ENCODE measurements around the gene C2orf78.
A peak's percentile ranks its signal among the peaks of the same experiment; 100 is the strongest.
"Not testable (repeated sequence)": the region's sequence is repeated elsewhere in the genome, so short reads cannot be mapped to it uniquely, and the experiment has no call there.

The C2orf78 gene

DNA sequence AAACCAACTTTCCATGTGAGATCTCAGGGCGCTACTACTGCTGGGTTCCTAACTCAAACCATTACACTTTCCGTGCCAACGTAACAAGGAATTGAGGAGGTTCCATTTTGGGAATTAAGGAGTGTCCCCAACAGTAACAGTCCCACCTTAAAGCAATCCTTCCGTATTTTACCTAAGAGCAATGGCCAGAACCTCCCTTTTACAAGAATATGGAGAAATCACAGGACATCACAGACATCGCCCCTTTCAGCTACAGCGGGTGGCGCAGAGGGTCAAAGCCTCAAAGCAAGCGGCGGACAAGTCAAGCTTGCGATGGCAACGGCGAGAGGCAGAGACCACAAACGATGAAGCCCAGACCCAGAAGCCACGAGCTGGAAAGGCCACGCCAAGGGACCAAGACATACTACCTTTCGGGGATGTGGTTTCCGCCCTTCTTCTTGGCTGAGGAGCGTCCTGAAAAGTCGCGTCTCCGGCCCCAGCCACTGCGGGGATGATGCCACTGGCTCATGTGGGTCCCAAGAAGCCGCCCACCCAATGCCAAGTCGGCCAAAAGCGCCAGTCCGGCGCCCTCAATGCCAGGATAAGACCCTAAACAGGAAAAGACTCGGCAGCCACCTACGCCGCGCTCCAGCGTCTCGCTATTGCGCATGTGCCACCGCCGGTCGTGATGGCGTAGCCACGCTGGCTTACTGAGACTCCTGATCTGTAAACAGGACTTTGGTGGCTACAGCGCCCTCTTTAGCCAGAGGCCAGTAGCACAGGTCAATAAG lies 4.3 kb upstream of the C2orf78 start, which contains the start of gene DUSP11:
TSS of gene DUSP11 (minus strand) at position 637 of the 770 bp plus-strand sequence. CDS start at position 508, 129 bp downstream.
- DNase-seq (ENCODE audit: low spot score): peak; percentile 93

DNA sequence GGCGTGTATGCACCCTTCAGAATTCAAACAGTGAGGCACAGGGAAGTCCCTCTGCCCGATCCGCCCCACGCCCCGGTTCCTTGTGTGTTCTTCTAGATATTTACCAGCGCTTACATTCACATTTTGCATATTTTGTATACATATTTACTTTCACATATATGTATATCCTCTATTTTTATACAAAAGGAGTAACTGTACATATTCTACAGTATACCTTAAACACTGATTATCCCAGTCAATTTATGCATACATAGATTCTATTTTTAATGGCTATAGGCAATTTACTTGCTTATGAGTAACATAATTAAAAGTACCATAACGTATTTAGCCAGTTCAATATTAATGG lies 3.8 kb upstream of the C2orf78 start:
- no peak for DNase-seq (ENCODE audit: low spot score)

DNA sequence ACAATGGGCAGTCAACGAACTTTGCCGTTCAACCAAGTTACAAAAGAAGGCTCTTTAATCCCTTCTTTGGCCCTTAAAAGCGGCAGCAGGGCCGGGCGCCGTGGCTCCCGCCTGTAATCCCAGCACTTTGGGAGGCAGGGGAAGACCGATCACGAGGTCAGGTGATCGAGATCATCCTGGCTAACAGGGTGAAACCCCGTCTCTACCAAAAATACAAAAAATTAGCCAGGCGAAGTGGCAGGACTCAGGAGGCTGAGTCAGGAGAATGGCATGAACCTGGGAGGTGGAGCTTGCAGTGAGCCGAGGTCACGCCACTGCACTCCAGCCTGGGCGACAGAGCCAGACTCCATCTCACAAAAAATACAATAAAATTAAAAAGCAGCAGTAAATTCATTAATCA lies 581 bp upstream of the C2orf78 start:
- not testable (repeated sequence) for DNase-seq (ENCODE audit: low spot score)

DNA sequence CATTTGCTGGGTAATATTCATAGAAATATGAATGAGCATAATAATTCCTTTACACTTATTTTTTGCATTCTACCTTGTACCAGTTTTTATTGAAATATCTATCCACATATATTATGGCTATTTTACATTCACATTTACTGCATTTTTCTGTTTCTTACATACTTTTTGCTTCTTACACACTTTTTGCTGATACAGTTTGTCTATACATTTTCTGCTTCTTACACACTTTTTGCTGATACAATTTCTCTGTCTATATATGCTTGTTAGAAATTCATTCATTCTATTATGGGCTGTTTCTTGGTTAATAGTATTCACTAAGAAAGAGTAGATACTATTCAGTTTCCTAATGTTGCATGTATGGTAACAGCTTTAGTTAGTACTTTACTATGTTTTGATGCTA lies 27.9 kb downstream of the C2orf78 start:
- DNase-seq (ENCODE audit: low spot score): no peak

DNA sequence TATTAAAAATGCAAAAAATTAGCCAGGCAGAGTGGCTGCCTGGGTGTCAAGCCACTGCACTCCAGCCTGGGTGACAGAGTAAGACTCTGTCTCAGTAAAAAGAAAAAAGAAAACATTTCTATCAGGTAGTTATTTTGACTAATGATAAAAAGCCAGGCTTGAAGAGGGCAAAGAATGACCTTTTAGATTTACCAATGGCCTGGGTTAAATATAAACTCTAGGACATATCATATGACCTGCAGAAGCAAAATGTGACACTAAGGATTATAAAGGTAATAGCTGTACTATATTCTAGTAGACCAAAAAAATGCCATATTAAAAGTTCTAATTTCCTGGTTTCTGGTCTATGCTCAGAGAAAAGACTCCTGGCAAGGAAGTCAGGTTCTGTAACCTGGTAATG lies 28.7 kb downstream of the C2orf78 start:
- DNase-seq (ENCODE audit: low spot score): no peak

DNA sequence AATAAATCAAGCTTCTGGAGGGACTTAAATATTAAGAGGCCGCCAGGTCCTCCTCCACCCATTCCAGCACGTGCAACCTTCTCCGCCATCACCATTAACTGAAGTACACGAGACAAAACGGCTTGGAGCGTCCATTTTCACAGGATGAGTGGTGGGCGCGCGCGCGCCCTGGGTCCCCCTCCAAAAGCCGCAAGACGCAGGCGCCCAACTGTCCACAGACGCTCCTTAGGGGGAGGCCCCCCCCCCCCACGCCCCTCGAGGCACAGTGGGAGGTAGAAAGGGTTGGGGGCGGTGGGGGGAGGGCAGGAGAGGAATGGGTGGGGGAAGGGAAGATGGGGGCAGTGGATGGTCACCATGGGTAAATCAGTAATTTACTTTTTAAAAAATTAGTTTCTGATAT lies 34.3 kb downstream of the C2orf78 start:
- no peak for DNase-seq (ENCODE audit: low spot score)

DNA sequence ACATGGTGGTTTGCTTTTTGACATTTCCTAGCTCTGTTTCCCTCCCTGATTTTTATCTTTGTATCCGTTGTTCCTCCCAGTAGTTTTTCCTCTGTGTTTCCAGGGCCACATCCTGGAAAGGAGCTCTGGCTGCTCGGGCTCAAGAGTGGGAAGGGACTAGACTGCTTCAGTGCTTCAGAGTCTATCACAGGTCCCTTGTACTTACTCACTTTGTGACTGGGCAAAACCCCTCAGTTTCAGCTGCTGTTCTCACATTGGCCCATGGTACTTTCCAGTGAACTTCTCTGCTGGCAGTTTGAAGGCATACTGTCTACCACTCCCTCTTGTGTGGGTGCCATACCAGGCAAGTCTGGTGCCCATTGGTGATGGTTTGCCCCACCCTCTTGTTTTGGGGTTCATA lies 37.2 kb downstream of the C2orf78 start:
- no peak for DNase-seq (ENCODE audit: low spot score)

DNA sequence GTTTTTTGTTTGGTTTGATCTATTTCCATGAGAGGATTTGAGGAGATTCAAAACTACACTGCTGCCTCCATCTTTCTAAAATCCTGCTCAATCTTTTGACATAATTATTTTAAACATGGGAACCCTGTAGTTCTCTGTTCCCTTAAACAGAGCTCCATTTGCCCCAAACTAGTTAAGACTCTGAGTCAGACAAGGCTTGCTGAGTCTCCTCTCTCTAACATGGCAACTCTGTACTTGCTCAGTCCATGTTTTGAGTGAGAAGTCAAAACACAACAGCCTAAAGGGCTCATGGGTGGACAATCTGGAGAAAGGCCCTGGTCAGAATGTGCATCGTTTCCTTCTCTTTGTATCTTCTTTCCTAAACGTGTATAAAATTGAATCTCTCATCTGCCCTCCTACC lies 37.7 kb downstream of the C2orf78 start:
- no peak for DNase-seq (ENCODE audit: low spot score)

DNA sequence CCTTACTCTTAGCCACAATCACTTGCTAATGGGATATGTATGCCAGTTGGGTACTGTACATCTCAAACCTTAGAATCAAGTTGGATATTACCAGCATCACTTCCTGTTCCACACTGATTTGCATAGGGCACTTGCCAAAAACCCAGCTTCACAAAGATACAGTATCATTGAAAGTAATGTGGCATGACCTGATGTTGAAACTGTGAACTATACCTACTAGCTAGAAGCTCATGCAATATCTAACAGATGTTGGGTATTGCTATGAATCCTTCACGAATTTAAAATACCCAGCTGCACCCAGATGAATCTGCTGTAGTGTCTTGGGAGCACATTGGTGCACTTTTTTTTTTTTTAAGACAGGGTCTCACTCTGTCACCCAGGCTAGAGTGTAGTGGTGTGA lies 38.3 kb downstream of the C2orf78 start:
- DNase-seq (ENCODE audit: low spot score): no peak

DNA sequence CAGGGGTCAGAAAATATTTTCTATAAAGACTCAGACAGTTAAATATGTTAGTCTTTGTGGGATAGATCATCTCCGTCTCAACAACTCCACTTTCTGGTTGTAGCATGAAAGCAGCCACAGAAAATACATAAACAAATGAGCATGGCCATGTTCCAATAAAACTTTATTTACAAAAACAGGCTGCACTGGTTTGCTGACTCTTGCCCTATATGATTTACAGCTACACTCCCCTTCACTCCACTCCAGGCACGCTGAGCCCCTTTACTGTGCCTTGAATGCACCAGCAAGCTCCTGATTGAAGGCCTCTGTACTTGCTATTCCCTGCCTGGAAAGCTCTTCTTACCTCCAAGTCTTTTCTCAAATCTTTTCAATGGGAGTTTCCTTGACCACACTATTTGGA lies 39.0 kb downstream of the C2orf78 start:
- no peak for DNase-seq (ENCODE audit: low spot score)

DNA sequence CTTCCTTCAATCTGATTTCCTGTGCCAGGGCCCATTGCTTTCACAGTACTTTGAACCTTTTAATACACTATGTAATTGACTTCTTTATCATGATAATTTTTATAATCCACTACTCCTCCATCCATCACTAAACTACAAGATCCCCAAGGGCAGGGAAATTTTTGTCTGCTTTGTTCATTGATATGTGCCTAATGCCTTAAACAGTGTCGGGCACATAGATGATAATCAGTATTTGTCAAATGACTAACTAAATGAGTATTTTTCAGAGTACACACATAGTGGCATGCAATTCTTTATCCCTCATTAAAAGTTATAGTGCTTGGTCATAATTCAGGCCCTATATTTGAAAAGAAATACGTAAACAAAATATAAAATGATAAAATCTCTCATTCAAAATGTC lies 39.4 kb downstream of the C2orf78 start:
- DNase-seq (ENCODE audit: low spot score): no peak

DNA sequence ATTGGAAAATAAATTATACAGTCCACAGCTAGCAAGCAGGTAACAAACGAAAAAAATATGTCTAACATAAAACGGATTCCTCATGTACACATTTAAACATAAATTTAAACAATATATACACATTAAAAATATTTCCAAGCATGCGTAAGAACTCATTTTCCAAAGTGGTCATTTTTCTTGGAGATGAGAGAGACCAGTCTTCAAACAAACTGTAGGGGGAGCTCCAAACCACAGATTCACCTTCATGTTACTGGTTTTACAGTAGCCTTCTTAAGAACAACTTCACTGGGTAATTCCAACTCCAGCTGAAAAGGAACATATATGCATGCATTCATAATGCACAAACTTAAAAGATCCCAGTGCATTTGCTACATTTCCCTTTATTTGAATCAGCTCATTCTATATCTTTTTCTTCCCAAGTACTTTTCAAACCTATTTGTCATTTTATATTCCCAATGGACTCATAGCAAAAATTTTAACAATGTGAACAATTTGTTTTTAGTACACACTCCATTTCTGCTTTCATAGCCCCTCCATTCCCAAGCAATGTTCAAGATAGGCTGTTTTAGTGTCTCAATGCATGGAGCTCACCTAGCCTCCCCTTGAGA lies 40.0 kb downstream of the C2orf78 start:
- DNase-seq (ENCODE audit: low spot score): no peak

DNA sequence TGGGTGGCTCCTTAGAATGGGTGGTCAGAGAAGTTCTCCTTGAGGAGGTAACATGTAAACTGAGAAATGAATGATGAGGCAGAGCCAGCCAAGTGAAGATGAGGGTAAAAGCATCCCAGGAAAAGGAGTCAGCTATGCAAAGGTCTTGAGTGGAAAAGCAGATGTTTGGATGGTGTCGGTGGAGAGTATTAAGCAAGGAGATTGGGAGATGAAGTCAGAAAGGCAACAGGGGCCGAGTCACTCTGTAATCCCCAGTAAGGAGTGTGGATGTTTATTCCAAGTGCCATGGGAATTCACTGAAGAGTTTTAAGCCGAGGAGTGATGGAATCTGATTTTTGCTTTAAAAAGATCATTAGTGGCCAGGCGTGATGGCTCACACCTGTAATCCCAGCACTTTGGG lies 41.4 kb downstream of the C2orf78 start:
- no peak for DNase-seq (ENCODE audit: low spot score)

DNA sequence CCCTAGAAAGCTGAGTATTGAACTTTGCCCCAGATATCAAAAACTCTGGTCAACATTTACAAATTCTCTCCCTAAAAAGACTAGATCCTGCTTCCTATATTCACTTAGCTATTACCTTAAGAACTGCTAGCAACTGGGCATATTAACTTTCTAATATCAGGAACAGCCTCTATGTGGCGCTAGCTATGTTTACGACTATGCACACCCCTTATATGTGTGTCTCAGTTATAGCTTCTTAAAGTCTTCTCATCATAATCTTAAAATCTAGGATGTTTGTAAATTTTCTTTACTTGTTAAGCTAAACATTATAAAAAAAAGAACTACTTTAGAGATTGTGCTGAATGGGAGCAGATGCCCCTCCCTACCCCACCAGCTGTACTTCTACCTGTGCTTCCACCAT lies 43.0 kb downstream of the C2orf78 start:
- DNase-seq (ENCODE audit: low spot score): no peak

DNA sequence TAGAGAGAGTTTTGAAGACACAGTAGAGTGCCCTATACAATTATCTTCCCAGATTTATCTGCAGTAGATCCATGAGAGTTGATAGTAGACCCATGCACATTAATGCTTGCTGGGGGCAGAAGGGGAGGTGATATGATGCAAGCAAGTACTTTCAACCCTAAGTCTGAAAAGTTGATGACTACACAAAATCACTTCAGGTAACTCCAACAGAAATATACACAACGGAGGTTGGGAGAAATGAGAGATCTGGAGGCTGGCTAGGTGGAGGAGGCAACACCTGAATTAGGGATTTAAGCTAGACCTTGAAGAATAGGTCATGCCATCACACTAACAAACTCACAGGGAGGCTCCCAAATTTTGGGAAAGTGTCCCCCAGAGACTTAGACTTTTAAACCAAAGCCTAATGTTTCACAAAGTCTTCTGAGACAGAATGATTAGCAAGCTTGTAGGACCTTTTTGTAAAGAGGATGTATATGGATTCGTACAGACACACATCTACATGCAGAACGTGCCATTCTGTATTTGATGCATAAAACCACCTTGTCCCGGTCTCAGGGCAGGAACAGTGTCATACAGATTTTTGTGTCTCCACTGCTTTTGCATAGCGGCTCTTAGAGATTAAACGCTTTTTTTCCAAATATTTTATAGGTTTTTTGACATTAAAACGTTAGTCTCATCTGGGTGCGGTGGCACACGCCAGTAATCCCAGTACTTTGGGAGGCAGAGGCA lies 43.8 kb downstream of the C2orf78 start:
- no peak for DNase-seq (ENCODE audit: low spot score)

DNA sequence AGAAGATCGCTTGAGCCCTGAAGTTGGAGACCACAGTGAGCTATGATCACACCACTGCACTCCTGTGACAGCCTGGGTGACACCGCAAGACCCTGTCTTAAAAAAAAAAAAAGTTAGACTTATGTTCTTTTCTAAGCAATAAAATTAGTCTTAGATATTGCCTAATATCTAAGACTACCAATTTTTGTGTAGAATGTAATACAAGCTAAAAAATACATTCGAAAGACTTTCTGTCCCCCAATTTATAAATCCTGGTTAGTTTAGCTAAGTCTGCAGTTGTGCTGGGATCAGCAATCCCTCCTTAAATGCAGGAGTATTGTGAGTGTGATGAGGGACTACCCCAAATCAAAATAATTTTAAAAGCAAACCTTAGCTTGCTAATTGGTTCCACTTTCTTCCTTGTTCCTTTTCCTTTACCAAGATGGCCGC lies 44.4 kb downstream of the C2orf78 start:
- DNase-seq (ENCODE audit: low spot score): no peak

DNA sequence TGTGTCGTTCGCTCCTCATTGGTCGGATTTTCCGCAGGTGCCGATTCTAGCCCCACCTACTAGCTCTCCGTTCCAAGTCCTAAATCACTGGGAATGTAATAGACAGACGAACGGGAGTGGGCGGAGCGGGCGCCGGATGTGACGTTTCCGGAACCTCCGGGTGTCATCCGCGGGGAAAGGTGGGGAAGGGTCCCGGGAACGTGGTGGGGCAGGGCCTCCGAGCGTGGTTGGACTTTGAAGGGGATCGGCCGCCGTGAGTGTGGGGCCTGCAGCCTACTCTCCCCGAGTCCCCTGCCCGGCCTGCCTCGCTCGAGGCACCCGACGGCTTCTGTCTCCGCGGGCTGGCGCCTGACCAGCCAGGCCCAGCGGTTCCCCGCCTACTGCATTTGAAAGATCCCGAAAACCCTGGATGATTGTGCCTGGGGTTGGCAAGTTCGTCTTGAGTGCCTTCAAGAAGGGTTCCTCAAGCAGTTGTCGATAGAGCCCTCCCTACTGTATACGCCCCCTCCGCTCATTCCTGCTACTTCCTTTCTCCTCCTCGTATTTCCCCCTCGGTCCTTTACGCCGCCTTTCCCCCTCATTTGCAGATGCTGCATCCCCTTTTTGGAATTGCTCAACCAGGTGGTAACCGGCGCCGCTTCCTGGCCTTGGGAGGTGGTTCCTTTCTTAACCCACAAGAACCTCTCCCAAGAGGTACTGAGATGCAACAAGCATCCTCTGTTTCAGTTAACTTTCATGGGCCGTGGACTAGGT lies 45.0 kb downstream of the C2orf78 start, which contains the start of gene STAMBP:
TSS of gene STAMBP (plus strand) at position 144 of the 753 bp plus-strand sequence. CDS start 1,896 bp downstream, outside the sequence.
- DNase-seq (ENCODE audit: low spot score): peak; percentile 91

DNA sequence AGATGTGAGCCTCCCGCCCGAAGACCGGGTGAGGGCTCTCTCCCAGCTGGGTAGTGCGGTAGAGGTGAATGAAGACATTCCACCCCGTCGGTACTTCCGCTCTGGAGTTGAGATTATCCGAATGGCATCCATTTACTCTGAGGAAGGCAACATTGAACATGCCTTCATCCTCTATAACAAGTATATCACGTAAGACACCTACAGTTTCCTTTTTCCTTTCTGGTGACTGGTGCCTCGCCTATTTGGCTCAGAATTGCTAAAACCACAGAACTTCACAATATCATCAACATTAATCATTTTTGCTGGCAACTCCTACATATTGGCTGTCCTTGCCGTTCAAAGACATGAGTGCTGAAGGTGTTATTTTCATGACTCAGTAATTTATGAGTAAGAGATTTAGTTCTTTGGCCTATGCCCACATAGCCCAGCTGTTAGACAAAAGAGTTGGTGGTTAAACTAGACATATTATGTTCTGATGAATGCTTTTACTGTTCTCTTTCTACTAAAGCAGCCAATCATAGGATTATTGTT lies 47.0 kb downstream of the C2orf78 start:
- no peak for DNase-seq (ENCODE audit: low spot score)

DNA sequence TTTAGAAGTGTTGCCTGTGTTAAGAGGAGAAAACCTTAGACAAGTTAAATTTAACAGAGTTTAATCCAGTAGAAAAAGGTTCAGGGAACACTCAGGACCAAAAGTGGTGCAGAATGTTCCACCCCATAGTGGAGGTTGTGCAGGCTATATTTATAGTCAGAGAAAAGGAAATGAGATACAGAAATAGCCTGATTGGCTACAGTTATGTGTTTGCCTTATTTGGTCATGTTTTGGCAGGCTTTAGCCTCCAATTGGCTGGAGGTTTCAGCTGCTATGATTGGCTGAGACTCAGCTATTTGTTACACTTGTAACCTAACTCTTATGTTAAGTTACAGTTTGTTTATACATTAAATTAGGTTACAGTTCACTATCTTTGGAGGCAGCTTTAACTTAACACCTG lies 48.9 kb downstream of the C2orf78 start:
- DNase-seq (ENCODE audit: low spot score): no peak

DNA sequence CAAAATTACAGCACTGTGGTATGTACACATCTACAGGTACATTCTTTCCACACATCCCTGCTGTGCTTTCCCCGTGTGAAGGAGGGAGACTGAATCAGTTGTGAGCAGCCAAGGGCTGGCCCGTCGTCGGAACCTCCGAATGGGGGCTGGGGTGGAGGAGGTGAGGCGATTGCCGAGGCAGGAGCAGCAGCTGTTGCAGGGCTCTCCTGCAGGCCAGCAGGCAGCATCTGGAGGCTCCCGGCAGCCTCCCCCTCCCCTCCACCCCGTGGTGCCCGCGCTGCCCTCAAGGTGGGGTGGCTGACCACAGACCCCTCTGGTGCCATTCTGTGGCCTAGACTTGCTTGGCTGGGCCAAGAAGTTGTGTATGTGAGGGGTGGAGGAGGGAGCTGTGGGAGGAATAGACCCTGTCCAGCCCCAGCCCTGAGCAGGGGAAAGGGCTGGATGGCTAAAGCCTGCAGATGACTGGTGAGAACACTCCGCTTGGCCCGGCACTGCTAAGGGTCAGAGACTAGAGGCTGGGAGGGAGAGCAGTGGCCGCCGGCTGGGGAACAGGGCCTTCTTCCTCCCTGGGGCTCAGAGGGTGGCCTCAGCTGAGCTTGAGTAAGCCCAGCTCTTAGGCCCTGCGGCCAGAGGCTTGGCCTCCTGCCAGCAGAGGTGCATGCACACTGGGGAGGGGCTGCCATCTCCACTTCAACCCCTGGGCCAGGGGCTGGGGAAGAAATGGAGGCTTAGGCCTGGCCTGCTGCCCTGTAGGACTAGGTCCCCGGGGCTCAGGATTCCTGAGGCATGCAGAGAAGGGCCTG lies 52.4 kb downstream of the C2orf78 start:
- no peak for DNase-seq (ENCODE audit: low spot score)

Measured in D341Med (cell line).